Neural progenitor cell (in vitro differentiated cells): Measurements from ENCODE around the gene SVBP. TPM values are rescaled to one million over a fixed set of nuclear protein-coding genes. Genes with fewer than 3 reads are reported as not detected.

Experiments used
- DNase-seq: peaks from one replicate; pipeline ENCODE4 v3.0.0-alpha.2; 2016; ENCODE audit warnings: low spot score
- H2AFZ ChIP-seq: fragments of 200-600 bp; sonication (generic); replicated peaks from 2 replicates; pipeline ENCODE4 v1.6.1; 2016; ENCODE audit warnings: antibody characterized with exemption
- H3F3A ChIP-seq: fragments of 200-600 bp; sonication (generic); 2 replicates; pipeline ENCODE4 v1.6.1; 2016; ENCODE audit warnings: antibody characterized with exemption, low read depth
- H3K27ac ChIP-seq: fragments of 200-600 bp; sonication (generic); 2 replicates; pipeline ENCODE4 v1.5.1; 2016; ENCODE audit warnings: mild to moderate bottlenecking
- H3K27me3 ChIP-seq: fragments of 200-600 bp; sonication (generic); 2 replicates; pipeline ENCODE4 v1.6.1; 2016; ENCODE audit warnings: mild to moderate bottlenecking, moderate library complexity
- H3K36me3 ChIP-seq: fragments of 200-600 bp; sonication (generic); 2 replicates; pipeline ENCODE4 v1.5.1; 2016
- H3K4me1 ChIP-seq: fragments of 200-600 bp; sonication (generic); 2 replicates; pipeline ENCODE4 v1.6.1; 2016; ENCODE audit warnings: mixed run types
- H3K4me2 ChIP-seq: fragments of 200-600 bp; sonication (generic); 2 replicates; pipeline ENCODE4 v1.6.1; 2016
- H3K4me3 ChIP-seq: fragments of 200-600 bp; sonication (generic); 2 replicates; pipeline ENCODE4 v1.5.1; 2016
- H3K79me2 ChIP-seq: fragments of 200-600 bp; sonication (generic); 2 replicates; pipeline ENCODE4 v1.6.1; 2016; ENCODE audit warnings: low read depth
- H3K9ac ChIP-seq: fragments of 200-600 bp; sonication (generic); 2 replicates; pipeline ENCODE4 v1.6.1; 2016
- H3K9me3 ChIP-seq: fragments of 200-600 bp; sonication (generic); 2 replicates; pipeline ENCODE4 v1.5.1; 2016; ENCODE audit warnings: low read depth
- H4K20me1 ChIP-seq: fragments of 200-600 bp; sonication (generic); 2 replicates; pipeline ENCODE4 v1.6.1; 2016; ENCODE audit warnings: low read depth
- H3K27ac Mint-ChIP-seq: 3 replicates; pipeline ENCODE4 v1.8.0; 2021; ENCODE audit warnings: mixed read lengths
- H3K27me3 Mint-ChIP-seq: 2 replicates; pipeline ENCODE4 v1.8.0; 2022; ENCODE audit warnings: low read depth, mild to moderate bottlenecking, inconsistent platforms, moderate library complexity, mixed read lengths; ENCODE audit not compliant: insufficient read depth
- H3K36me3 Mint-ChIP-seq: 3 replicates; pipeline ENCODE4 v1.8.0; 2021; ENCODE audit warnings: mixed read lengths
- H3K4me1 Mint-ChIP-seq: 3 replicates; pipeline ENCODE4 v1.8.0; 2021; ENCODE audit warnings: mixed read lengths
- H3K4me3 Mint-ChIP-seq: 3 replicates; pipeline ENCODE4 v1.8.0; 2021; ENCODE audit warnings: mild to moderate bottlenecking, moderate library complexity, mixed read lengths
- H3K9me3 Mint-ChIP-seq: 3 replicates; pipeline ENCODE4 v1.8.0; 2020; ENCODE audit warnings: mixed read lengths
- CTCF ChIP-seq: fragments of 200-600 bp; sonication (generic); IDR thresholded peaks from 2 replicates; pipeline ENCODE4 v1.5.1; 2017; ENCODE audit warnings: antibody characterized with exemption, mild to moderate bottlenecking
- EZH2 ChIP-seq: fragments of 200-600 bp; sonication (generic); IDR thresholded peaks from 2 replicates; pipeline ENCODE4 v1.6.1; 2017; ENCODE audit warnings: antibody characterized with exemption, mild to moderate bottlenecking, moderate library complexity
- EZH2phosphoT487 ChIP-seq: fragments of 200-600 bp; sonication (generic); IDR thresholded peaks from 2 replicates; pipeline ENCODE4 v1.6.1; 2017; ENCODE audit warnings: antibody characterized with exemption
- total RNA-seq: library from RNA; depleted of rRNA; stranded (reverse); fragments of >200 nt; gene quantifications from 2 replicates; pipeline ENCODE4 v1.2.3, GENCODE V29; 2015; ENCODE audit warnings: low replicate concordance

The SVBP gene
- total RNA-seq, 1 donor from 2014 or later: 103 TPM

- Histone ChIP-seq H3F3A (no peaks in the 10 kb centered on the region), H4K20me1 (no peaks in the 10 kb centered on the region), H3K4me1 (no peaks in the 10 kb centered on the region), H3K36me3 (peaks cover 3% of the 10 kb centered on the region), H3K79me2 (no peaks in the 10 kb centered on the region), H3K4me2 (no peak overlapping the region), H3K9me3 (no peaks in the 10 kb centered on the region), H3K27ac (no peak overlapping the region), H3K27me3 (no peaks in the 10 kb centered on the region), H3K9ac (no peak overlapping the region), H2AFZ (no peak overlapping the region), H3K4me3 (no peak overlapping the region)
- no peak overlapping the region for H3K27ac Mint-ChIP-seq
- H3K9me3 Mint-ChIP-seq: peaks cover 3% of the 10 kb centered on the region
- no peak overlapping the region for H3K4me3 Mint-ChIP-seq
- H3K4me1 Mint-ChIP-seq: peaks cover 2% of the 10 kb centered on the region
- no peak for DNase-seq
- H3K27me3 Mint-ChIP-seq: peaks cover 3% of the 10 kb centered on the region
- TF ChIP-seq CTCF (no peak), EZH2phosphoT487 (no peak)
- peaks cover 33% of the 10 kb centered on the region for H3K36me3 Mint-ChIP-seq
Observed at GRCh38 chr1:42806593-42806992, 10.6 kb downstream of the SVBP start.

GRCh38 chr1:42806171-42806570 is 11.0 kb downstream of the SVBP start:
- no peak for DNase-seq
- H3K4me1 ChIP-seq: no peaks in the 10 kb centered on the region
- no peaks in the 10 kb centered on the region for H4K20me1 ChIP-seq
- no peaks in the 10 kb centered on the region for H3F3A ChIP-seq
- no peak overlapping the region for H3K9ac ChIP-seq
- H3K4me2 ChIP-seq: no peak overlapping the region
- H3K27ac ChIP-seq: no peak overlapping the region
- H3K36me3 ChIP-seq: peaks cover 3% of the 10 kb centered on the region
- no peaks in the 10 kb centered on the region for H3K27me3 ChIP-seq
- no peak overlapping the region for H3K27ac Mint-ChIP-seq
- no peak overlapping the region for H2AFZ ChIP-seq
- no peak overlapping the region for H3K4me3 ChIP-seq
- peaks cover 3% of the 10 kb centered on the region for H3K9me3 Mint-ChIP-seq
- TF ChIP-seq EZH2 (no peak), EZH2phosphoT487 (no peak), CTCF (no peak)
- no peak overlapping the region for H3K4me3 Mint-ChIP-seq
- H3K9me3 ChIP-seq: no peaks in the 10 kb centered on the region
- H3K4me1 Mint-ChIP-seq: no peaks in the 10 kb centered on the region
- H3K27me3 Mint-ChIP-seq: peaks cover 3% of the 10 kb centered on the region
- no peaks in the 10 kb centered on the region for H3K79me2 ChIP-seq
- H3K36me3 Mint-ChIP-seq: peaks cover 31% of the 10 kb centered on the region

- DNase-seq: no peak
- Mint-ChIP-seq H3K27me3 (peaks cover 2% of the 10 kb centered on the region), H3K9me3 (peaks cover 3% of the 10 kb centered on the region), H3K4me3 (no peak overlapping the region), H3K4me1 (no peaks in the 10 kb centered on the region), H3K36me3 (peaks cover 25% of the 10 kb centered on the region), H3K27ac (no peak overlapping the region)
- H3K27ac ChIP-seq: no peak overlapping the region
- H3K9ac ChIP-seq: no peak overlapping the region
- H3K4me1 ChIP-seq: no peaks in the 10 kb centered on the region
- H3F3A ChIP-seq: peaks cover 4% of the 10 kb centered on the region
- TF ChIP-seq EZH2phosphoT487 (no peak), CTCF (no peak), EZH2 (no peak)
- no peaks in the 10 kb centered on the region for H3K9me3 ChIP-seq
- H3K36me3 ChIP-seq: no peaks in the 10 kb centered on the region
- H2AFZ ChIP-seq: no peak overlapping the region
- H4K20me1 ChIP-seq: no peaks in the 10 kb centered on the region
- H3K27me3 ChIP-seq: no peaks in the 10 kb centered on the region
- H3K79me2 ChIP-seq: no peaks in the 10 kb centered on the region
- no peak overlapping the region for H3K4me3 ChIP-seq
- H3K4me2 ChIP-seq: no peak overlapping the region
Observed at GRCh38 chr1:42801832-42802473, 15.2 kb downstream of the SVBP start.
